Liver (tissue), 9 donors: ENCODE measurements around the gene IQSEC1. TPM values are rescaled to one million over a fixed set of nuclear protein-coding genes. Genes with fewer than 3 reads are reported as not detected.

Experiments used
- DNase-seq: peaks from one replicate; pipeline ENCODE4 v3.0.0-alpha.2; 2017; ENCODE audit warnings: low spot score
- H3K27ac ChIP-seq, 2 donors: one replicate each; pipeline ENCODE4 v1.7.0; 2013; ENCODE audit warnings: inconsistent platforms in 2 of 2, low read length in 2 of 2, control low read depth in 1 of 2, low read depth in 1 of 2, mild to moderate bottlenecking in 1 of 2
- H3K27me3 ChIP-seq, 4 donors: one replicate each; pipeline versions ENCODE4 v1.6.1 to v1.7.0; 2013; ENCODE audit warnings: low read length in 3 of 4, inconsistent platforms in 1 of 4, mild to moderate bottlenecking in 1 of 4, moderate library complexity in 1 of 4; ENCODE audit not compliant: control insufficient read depth in 4 of 4, insufficient read depth in 4 of 4
- H3K36me3 ChIP-seq, 4 donors: one replicate each; pipeline versions ENCODE4 v1.6.1 to v1.7.0; 2013; ENCODE audit warnings: low read length in 3 of 4, mild to moderate bottlenecking in 3 of 4, low read depth in 1 of 4, moderate library complexity in 1 of 4; ENCODE audit not compliant: control insufficient read depth in 4 of 4, insufficient read depth in 3 of 4
- H3K4me1 ChIP-seq, 4 donors: one replicate each; pipeline versions ENCODE4 v1.6.1 to v1.7.0; 2013; ENCODE audit warnings: low read length in 3 of 4, mild to moderate bottlenecking in 3 of 4, moderate library complexity in 1 of 4; ENCODE audit not compliant: control insufficient read depth in 4 of 4, insufficient read depth in 4 of 4
- H3K4me3 ChIP-seq, 3 donors: one replicate each; pipeline versions ENCODE4 v1.6.1 to v1.7.0; 2013; ENCODE audit warnings: low read length in 3 of 3, control low read depth in 1 of 3, low read depth in 1 of 3, mild to moderate bottlenecking in 1 of 3
- H3K9ac ChIP-seq, 2 donors: one replicate each; pipeline ENCODE4 v1.7.0; 2013; ENCODE audit warnings: low read length in 2 of 2, mild to moderate bottlenecking in 2 of 2, moderate library complexity in 2 of 2, control low read depth in 1 of 2, low read depth in 1 of 2
- H3K9me3 ChIP-seq, 4 donors: one replicate each; pipeline versions ENCODE4 v1.6.1 to v1.7.0; 2013; ENCODE audit warnings: low read length in 3 of 4; ENCODE audit not compliant: control insufficient read depth in 4 of 4
- EGR1 ChIP-seq, 2 donors: IDR thresholded peaks; 2 replicates each; pipeline ENCODE4 v1.6.1; 2016 to 2018; ENCODE audit warnings: antibody characterized with exemption in 2 of 2, low read depth in 2 of 2
- FOXA1 ChIP-seq: IDR thresholded peaks from 2 replicates; pipeline ENCODE4 v1.6.1; 2016; ENCODE audit warnings: antibody characterized with exemption
- FOXA2 ChIP-seq: IDR thresholded peaks from 2 replicates; pipeline ENCODE4 v1.6.1; 2016; ENCODE audit warnings: antibody characterized with exemption
- GABPA ChIP-seq, 2 donors: IDR thresholded peaks in 1 of 2; conservative IDR thresholded peaks in 1 of 2; 2 replicates each; pipeline ENCODE4 v1.6.1; 2016; ENCODE audit warnings: antibody characterized with exemption in 2 of 2, mild to moderate bottlenecking in 1 of 2, moderate library complexity in 1 of 2
- HNF4G ChIP-seq: IDR thresholded peaks from 2 replicates; pipeline ENCODE4 v1.6.1; 2016; ENCODE audit warnings: antibody characterized with exemption
- JUND ChIP-seq, 2 donors: IDR thresholded peaks; 2 replicates each; pipeline ENCODE4 v1.6.1; 2016; ENCODE audit warnings: antibody characterized with exemption in 2 of 2
- NR2F2 ChIP-seq: IDR thresholded peaks from 2 replicates; pipeline ENCODE4 v1.6.1; 2016; ENCODE audit warnings: antibody characterized with exemption
- RAD21 ChIP-seq, 2 donors: IDR thresholded peaks; 2 replicates each; pipeline ENCODE4 v1.6.1; 2016; ENCODE audit warnings: antibody characterized with exemption in 2 of 2, mild to moderate bottlenecking in 2 of 2
- RXRA ChIP-seq, 2 donors: IDR thresholded peaks; 2 replicates each; pipeline ENCODE4 v1.6.1; 2017 to 2018; ENCODE audit warnings: antibody characterized with exemption in 2 of 2, mild to moderate bottlenecking in 1 of 2
- SP1 ChIP-seq: IDR thresholded peaks from 2 replicates; pipeline ENCODE4 v1.6.1; 2018; ENCODE audit warnings: antibody characterized with exemption, mild to moderate bottlenecking
- ZBTB33 ChIP-seq: IDR thresholded peaks from 2 replicates; pipeline ENCODE4 v1.6.1; 2016; ENCODE audit warnings: antibody characterized with exemption
- WGBS: extraction: QIAGEN DNeasy Blood & Tissue Kit; methylation state at CpG from one replicate; pipeline ENCODE4 v1.1.7; 2013; 5-methylcytosine and 5-hydroxymethylcytosine counted together
- polyA plus RNA-seq, 2 donors: library from polyadenylated mRNA; stranded (reverse) in 1 of 2; unstranded in 1 of 2; fragments of 200-250 nt in 1 of 2; fragments of >200 nt in 1 of 2; fragmentation: Nextera tagmentation in 1 of 2; extraction: Ambion mirVana in 1 of 2; gene quantifications; one replicate each; pipeline versions ENCODE4 v1.2.1 to v1.2.3, GENCODE V29; 2013 to 2015
- total RNA-seq, 2 donors: library from RNA; depleted of rRNA; stranded (reverse); fragments of >200 nt; gene quantifications; one replicate each; pipeline ENCODE4 v1.2.3, GENCODE V29; 2014
- TF ChIP-seq, protein P1 (sequence below): IDR thresholded peaks from 2 replicates; pipeline ENCODE4 v1.6.1; 2016; ENCODE audit warnings: antibody characterized with exemption
- TF ChIP-seq, protein P2 (sequence below): IDR thresholded peaks from 2 replicates; pipeline ENCODE4 v1.6.1; 2016; ENCODE audit warnings: antibody characterized with exemption, mild to moderate bottlenecking
- donor health status: healthy.
- donor health status: healthy.
- donor health status: healthy.
- donor health status: healthy.
- donor health status: healthy.

Gene IQSEC1
- total and polyA plus RNA-seq, 4 donors: 12.7 to 56.0 (median 36.2) TPM

GRCh38 chr3:12921736-12922135 is 151.5 kb downstream of the IQSEC1 start:
- no peak for DNase-seq
- H3K4me3 ChIP-seq: no peak overlapping the region
- H3K27me3 ChIP-seq: no peaks in the 10 kb centered on the region
- no peak overlapping the region for H3K27ac ChIP-seq
- H3K9ac ChIP-seq: no peak overlapping the region
- no peaks in the 10 kb centered on the region for H3K4me1 ChIP-seq
- H3K9me3 ChIP-seq: no peaks in the 10 kb centered on the region
- 95% methylated on average over 8 of the region's 8 CpGs for WGBS
- TF ChIP-seq, protein P1, sequence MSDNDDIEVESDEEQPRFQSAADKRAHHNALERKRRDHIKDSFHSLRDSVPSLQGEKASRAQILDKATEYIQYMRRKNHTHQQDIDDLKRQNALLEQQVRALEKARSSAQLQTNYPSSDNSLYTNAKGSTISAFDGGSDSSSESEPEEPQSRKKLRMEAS: no peak
- TF ChIP-seq GABPA (IDR thresholded peaks at IDR 0.05 in 1 of 2, conservative IDR thresholded peaks at IDR 0.05 in 1 of 2) (no peak), SP1 (no peak), RAD21 (IDR thresholded peaks at IDR 0.05) (no peak), JUND (IDR thresholded peaks at IDR 0.05) (no peak)
- H3K36me3 ChIP-seq: peaks cover 4 to 84% (median 49%) of the 10 kb centered on the region in 4 donors

- no peaks in the 10 kb centered on the region for H3K27me3 ChIP-seq
- H3K4me1 ChIP-seq: no peaks in the 10 kb centered on the region
- H3K27ac ChIP-seq: no peak overlapping the region
- no peak for DNase-seq
- WGBS: 93% methylated on average over 9 of the region's 9 CpGs
- no peak for TF ChIP-seq RAD21 (IDR thresholded peaks at IDR 0.05)
- TF ChIP-seq, protein P1: no peak
- no peak for TF ChIP-seq JUND (IDR thresholded peaks at IDR 0.05)
- TF ChIP-seq RXRA (IDR thresholded peaks at IDR 0.05): no peak
- TF ChIP-seq NR2F2: no peak
- no peak for TF ChIP-seq FOXA2
- no peak for TF ChIP-seq FOXA1
- no peak for TF ChIP-seq SP1
- peaks cover 4 to 90% (median 52%) of the 10 kb centered on the region in 4 donors for H3K36me3 ChIP-seq
- H3K9ac ChIP-seq: no peak overlapping the region
- no peaks in the 10 kb centered on the region for H3K9me3 ChIP-seq
- H3K4me3 ChIP-seq: no peak overlapping the region
These were observed 152.3 kb downstream of the IQSEC1 start for GRCh38 chr3:12920967-12921366.

GRCh38 chr3:12919205-12919604 is 154.0 kb downstream of the IQSEC1 start:
- Histone ChIP-seq H3K9ac (no peak overlapping the region), H3K27ac (no peak overlapping the region), H3K9me3 (no peaks in the 10 kb centered on the region), H3K4me1 (no peaks in the 10 kb centered on the region), H3K27me3 (no peaks in the 10 kb centered on the region), H3K4me3 (no peak overlapping the region), H3K36me3 (peaks cover 5 to 93% (median 47%) of the 10 kb centered on the region in 4 donors)
- DNase-seq: no peak
- WGBS: 88% methylated on average over 10 of the region's 10 CpGs
- TF ChIP-seq RXRA (IDR thresholded peaks at IDR 0.05) (no peak), EGR1 (IDR thresholded peaks at IDR 0.05; ENCODE audit: low read depth in 2 of 2) (no peak), HNF4G (no peak), SP1 (no peak), ZBTB33 (no peak)
- TF ChIP-seq, protein P1: no peak
- TF ChIP-seq, protein P2, sequence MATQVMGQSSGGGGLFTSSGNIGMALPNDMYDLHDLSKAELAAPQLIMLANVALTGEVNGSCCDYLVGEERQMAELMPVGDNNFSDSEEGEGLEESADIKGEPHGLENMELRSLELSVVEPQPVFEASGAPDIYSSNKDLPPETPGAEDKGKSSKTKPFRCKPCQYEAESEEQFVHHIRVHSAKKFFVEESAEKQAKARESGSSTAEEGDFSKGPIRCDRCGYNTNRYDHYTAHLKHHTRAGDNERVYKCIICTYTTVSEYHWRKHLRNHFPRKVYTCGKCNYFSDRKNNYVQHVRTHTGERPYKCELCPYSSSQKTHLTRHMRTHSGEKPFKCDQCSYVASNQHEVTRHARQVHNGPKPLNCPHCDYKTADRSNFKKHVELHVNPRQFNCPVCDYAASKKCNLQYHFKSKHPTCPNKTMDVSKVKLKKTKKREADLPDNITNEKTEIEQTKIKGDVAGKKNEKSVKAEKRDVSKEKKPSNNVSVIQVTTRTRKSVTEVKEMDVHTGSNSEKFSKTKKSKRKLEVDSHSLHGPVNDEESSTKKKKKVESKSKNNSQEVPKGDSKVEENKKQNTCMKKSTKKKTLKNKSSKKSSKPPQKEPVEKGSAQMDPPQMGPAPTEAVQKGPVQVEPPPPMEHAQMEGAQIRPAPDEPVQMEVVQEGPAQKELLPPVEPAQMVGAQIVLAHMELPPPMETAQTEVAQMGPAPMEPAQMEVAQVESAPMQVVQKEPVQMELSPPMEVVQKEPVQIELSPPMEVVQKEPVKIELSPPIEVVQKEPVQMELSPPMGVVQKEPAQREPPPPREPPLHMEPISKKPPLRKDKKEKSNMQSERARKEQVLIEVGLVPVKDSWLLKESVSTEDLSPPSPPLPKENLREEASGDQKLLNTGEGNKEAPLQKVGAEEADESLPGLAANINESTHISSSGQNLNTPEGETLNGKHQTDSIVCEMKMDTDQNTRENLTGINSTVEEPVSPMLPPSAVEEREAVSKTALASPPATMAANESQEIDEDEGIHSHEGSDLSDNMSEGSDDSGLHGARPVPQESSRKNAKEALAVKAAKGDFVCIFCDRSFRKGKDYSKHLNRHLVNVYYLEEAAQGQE: no peak
